HG02884 (cell line): Measurements from ENCODE around the gene FAM72A.
"Not testable (repeated sequence)": the region's sequence is repeated elsewhere in the genome, so short reads cannot be mapped to it uniquely, and the experiment has no call there.

ENCODE experiments used
- ATAC-seq: cut with Tn5 transposase; IDR thresholded peaks from one replicate; pipeline ENCODE4 v1.9.1; 2021; ENCODE audit warnings: mild to moderate bottlenecking, moderate library complexity; ENCODE audit not compliant: unreplicated experiment

The FAM72A gene

GRCh38 chr1:206173110-206173719 is 29.4 kb downstream of the FAM72A start:
- not testable (repeated sequence) for ATAC-seq

DNA sequence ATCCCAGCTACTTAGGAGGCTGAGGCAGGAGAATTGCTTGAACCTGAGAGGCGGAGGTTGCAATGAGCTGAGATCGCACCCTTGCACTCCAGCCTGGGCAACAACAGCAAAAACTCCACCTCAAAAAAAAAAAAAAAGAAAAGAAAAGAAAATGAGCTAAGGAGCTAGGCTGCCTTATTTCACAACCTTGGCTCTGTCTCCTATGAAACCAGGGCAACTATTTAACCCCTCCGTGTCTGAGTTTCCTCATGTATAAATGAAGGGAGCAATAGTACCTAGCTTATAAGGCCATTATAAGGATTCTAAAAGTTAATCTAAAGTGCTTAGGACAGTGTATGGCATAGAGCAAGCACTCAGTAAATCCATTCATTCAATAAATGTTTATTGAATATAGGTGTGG is 32.8 kb downstream of the FAM72A start:
- ATAC-seq, result not testable (repeated sequence)

- ATAC-seq, result not testable (repeated sequence)
These were observed 35.1 kb downstream of the FAM72A start for GRCh38 chr1:206167350-206168029.

DNA sequence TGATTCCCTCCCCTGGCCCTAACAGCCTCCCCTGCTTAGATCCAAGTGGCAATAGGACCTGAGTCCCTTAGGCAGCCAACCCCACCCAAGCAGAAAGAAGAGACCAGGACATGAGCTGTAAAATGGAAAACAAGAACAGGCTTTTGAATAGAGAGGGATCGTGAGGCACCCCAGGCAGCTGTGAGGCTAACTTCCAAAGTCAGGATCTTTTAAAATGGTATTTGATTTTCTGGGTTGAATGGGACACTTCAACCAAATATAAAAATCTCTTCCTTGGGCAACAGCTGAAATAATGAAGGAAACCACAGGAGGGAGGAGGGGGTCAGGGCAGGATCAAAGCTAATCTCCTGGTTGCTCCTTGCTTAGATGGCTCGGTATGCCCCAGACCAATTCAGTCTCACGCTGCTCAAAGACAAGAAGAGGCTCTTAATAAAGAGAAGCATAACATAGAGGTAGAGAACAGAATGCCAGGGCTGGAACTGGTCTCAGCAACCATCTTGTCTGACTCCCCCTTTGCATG is 56.8 kb downstream of the FAM72A start:
- no peak for ATAC-seq

DNA sequence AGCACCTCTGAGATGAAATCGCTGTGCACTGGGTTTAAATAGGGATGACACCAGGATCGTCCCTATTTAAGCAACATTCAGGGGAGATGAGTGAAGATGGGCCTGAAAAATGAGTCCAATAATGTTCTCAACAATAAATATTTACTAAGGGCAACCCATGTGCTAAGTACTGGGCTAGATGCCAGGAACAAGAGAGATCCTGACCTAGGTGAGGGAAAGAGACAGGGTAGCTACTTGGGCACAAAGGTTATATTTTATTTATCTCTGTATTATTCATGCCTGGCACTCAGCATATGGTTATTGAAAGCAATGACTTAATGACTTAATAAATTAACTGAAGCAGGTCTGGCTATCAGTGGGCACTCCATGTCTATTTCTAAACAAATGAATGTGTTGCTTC is 58.0 kb downstream of the FAM72A start:
- ATAC-seq, result no peak

DNA sequence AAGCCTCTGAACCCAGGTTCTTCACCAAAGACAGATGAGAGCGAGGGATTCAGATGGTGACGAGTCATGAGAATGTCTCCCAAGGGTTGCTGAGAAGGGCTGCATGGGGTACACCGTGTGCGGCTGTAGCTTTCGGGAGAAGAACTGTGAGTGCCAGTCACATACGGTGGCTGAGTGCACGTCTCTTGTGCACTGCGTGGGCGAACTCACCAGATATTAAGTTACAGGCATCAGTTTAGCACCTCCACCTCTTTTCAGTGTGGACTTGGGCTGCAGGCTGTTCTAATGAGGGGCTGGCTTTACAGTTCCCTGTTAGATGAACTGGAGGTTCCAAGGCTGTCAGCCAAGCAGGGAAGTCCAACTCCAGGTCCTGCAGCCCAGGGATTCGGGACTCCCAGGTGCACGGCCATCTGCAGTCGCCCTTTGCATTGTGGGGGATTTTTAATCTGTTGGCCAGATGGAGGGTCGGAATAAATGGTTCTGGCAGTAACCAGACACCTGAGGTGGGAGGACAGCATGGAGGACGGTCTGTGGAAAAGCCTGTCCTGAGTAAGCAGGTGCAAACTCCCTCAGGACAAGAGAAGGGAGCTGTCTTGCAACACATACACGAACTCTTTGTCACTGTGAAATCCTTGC is 59.0 kb downstream of the FAM72A start:
- no peak for ATAC-seq

DNA sequence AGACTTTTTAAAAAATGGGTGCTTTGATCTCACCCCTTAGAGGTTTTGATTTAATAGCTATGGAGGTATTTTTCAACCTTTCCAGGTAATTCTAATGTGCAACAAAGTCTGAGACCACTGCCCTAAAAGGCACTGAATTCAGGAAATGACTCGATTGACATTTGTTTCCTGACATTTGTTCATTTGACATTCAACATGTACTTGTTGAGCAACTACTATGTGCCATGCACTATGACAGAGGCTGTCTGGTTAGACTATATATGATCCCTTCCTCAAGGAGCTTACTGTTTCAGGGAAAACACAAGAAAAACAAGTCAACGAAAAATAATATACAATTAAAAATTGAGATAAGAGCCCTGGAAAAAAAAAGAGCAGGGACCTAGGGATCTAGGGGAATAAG is 59.9 kb downstream of the FAM72A start:
- ATAC-seq, result no peak

DNA sequence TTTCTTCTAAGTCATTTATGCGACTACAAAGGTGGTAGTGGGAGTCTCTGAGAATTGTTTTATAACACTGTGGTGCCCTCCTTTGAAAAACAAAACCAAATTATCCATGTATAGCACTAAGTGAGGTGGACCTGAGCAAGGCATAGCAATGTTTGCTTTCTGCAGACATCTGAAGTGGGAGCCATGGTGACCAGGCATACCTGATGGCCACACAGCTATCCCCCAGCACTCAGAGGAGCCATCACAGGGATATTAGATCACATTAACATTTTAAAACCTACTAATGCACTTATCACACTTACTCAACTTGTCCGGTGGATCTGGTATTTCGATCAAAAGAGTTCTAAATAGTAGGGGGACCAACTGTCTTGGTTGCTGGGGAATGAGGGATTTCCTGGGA is 60.6 kb downstream of the FAM72A start:
- no peak for ATAC-seq

GRCh38 chr1:206136241-206136640 is 66.4 kb downstream of the FAM72A start:
- ATAC-seq, result no peak
